HG03064 (cell line): ENCODE measurements around the gene PEPD.

Experiments used
- ATAC-seq: cut with Tn5 transposase; IDR thresholded peaks from one replicate; pipeline ENCODE4 v1.9.1; 2021; ENCODE audit warnings: low read depth; ENCODE audit not compliant: unreplicated experiment

Gene PEPD

GRCh38 chr19:33390101-33390907 lies 131.3 kb downstream of the PEPD start:
- no peak for ATAC-seq

GRCh38 chr19:33389421-33390100 lies 132.0 kb downstream of the PEPD start:
- no peak for ATAC-seq

DNA sequence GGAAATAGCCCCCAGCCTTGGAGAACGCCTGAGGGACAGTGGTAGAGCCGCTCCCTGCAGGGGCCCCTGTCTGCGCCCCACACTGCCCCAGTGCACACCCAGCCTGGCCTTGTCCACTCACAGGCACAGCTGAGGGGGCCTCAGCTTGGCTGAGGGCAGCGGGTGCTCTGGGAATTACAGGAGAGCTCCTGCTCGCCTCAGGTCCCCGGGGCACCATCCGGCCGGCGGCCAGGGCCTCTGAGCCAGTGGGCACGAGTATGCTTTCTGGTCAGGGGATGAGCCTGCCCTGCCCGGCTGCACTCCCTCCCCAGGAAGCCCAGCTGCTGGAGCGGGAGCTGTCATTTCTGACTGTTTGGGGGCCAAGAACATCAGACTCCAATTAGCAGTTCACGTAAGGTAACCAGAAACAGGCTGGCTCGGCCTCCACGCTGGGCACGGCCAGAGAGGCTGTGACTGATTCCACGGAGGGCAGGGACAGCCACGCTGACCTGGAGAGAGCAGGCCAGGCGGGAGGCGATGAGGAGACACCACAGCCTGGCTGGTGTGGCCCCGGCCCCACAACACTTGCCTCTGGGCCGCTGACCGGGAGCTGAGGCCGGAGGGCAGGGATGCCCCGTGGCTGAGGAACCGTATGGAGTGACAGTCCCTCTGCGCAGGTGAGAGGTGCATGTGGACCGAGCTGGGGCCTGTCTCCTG lies 132.7 kb downstream of the PEPD start:
- no peak for ATAC-seq

GRCh38 chr19:33388231-33388724 lies 133.3 kb downstream of the PEPD start:
- ATAC-seq, result no peak

- ATAC-seq, result no peak
Measured at GRCh38 chr19:33387351-33388230, 134.0 kb downstream of the PEPD start.

GRCh38 chr19:33386361-33386858 lies 135.2 kb downstream of the PEPD start:
- no peak for ATAC-seq

DNA sequence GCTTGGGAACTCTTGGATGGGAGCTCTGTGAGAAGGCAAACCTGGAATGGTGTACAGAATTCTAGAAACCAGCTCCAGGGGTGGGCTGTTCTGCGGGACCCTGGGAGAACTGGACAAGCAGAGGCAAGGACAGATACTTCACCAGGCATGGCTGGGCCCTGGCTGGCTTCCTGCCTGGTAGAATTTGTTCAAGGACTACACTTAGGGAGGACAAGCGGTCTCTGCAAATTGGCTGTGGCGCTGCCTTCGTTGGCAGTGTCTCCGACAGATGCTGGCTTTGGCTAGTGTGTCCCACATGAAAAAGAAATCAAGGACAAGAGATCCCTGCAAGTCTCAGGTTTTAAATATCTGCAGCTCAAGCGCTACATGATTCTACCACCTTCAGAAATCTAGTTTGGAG lies 135.6 kb downstream of the PEPD start:
- no peak for ATAC-seq

DNA sequence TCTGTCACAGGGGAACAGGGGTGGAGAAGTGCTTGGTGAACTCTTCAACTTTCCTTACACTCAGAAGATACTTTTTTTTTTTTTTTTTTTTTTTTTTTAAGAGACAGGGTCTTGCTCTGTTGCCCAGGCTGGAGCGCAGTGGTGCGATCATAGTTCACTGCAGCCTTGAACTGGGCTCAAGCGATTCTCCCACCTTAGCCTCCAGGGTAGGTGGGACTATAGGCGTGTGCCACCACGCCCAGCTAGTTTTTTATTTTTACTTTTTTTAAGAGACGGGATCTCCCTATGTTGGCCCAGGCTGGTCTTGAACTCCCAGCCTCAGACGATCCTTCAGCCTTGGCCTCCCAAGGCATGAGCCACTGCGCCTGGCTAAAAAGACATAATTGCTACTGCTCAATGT lies 136.6 kb downstream of the PEPD start:
- no peak for ATAC-seq

- no peak for ATAC-seq
Measured at GRCh38 chr19:33383720-33384292, 137.8 kb downstream of the PEPD start.

DNA sequence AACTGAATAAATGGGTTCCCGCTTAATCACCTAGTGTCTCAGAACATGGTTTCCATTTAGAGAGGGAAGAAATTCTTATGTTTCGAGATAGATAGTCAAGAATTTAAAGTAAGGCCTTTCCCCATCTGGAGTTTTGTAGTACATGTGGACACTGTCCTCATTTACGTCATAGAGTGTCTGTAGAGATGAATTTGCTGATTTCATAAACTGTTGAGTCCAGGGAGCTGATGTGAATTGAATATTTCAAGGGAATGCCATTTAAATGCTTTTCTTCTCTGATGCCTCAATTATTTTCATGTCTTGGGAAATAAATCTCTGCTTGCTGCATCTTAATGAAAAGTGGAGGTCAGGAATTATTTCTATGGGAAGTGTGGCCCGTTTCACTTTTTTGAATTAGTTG lies 138.6 kb downstream of the PEPD start:
- ATAC-seq, result no peak

GRCh38 chr19:33382006-33382405 lies 139.6 kb downstream of the PEPD start:
- no peak for ATAC-seq

GRCh38 chr19:33381101-33381500 lies 140.5 kb downstream of the PEPD start:
- ATAC-seq, result no peak

- ATAC-seq, result no peak
Measured at GRCh38 chr19:33379151-33379829, 142.3 kb downstream of the PEPD start.

GRCh38 chr19:33377586-33378475 lies 143.8 kb downstream of the PEPD start:
- ATAC-seq, result no peak

DNA sequence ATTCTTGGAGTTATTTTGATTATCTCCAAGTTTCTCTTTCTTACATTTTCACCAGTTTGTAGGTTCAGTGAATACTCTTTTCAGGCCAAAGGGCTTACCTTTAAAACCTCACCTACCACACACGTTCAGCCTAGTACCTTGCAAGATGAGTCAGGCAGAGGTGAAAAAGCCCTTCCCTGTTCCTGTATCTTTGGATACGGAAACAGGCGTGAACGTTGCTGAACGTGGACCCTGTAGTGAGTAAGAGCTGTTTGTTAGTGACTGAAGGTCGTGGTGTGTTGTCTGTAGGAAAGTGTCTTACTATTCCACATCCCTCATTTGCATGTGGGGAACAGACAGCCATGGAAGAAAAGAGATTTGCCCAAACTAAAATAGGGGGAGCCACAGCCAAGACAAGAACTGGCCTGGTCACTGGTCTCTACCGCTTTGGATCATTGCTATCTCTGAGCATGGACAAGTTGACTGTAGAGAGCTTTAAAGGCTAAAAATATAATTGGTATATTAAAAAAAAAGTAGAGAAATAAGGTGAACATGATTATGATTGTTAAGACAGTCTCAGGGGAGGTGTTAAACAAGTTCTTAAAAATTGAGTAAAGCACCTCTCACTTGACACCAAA lies 144.5 kb downstream of the PEPD start:
- no peak for ATAC-seq

DNA sequence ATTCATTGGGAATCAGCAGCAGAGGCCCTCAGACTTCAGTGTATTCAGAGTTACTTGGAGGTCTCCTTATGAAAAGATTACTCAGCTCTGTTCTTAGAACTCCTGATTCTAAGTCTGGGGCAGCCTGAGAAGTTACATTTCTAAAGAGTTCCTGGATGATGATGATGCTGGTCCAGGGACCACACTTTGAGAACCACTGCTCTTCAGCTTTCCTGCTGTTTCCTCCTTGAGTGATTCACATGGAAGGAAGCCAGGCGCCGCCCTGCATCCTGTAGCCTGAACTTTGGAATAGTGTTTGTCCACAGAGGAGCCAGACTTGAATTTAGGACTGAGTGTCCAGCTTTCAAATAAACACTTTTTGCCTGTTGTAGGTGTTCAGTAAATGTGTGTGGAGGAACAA lies 145.2 kb downstream of the PEPD start:
- ATAC-seq, result no peak

DNA sequence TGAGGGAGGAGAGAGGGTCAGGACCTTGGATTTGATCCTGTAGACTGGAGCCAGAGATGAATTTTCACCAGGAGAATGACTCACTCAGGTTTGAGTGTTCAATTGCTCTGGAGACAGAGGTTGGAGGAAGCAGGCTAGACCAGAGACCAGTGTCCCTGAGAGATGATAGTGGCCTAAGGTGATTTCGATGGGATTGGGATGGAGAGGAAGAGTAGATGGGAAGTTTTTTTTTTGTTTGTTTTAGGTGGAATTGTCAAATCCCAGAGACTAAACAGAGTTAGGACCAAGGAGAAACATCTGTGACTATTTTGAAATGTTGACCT lies 145.8 kb downstream of the PEPD start:
- no peak for ATAC-seq
